ENCODE data around the gene F12.

Gene F12

GRCh38 chr5:177409043-177409801 lies at the start of gene F12:
F12 (minus strand) TSS chr5:177409564; CDS start chr5:177409527, 37 bp downstream.
- DNase-seq = no peak

- DNase-seq = no peak
Observed at GRCh38 chr5:177458912-177459350, 49.6 kb upstream of the F12 start.

GRCh38 chr5:177457852-177458681 lies 48.7 kb upstream of the F12 start:
- no peak for DNase-seq

- peak; percentile 97 for DNase-seq
Observed at GRCh38 chr5:177456976-177457851, 47.9 kb upstream of the F12 start.

GRCh38 chr5:177456591-177456964 lies 47.2 kb upstream of the F12 start:
- DNase-seq = no peak

GRCh38 chr5:177455661-177456590 lies 46.6 kb upstream of the F12 start:
- DNase-seq = peak; percentile 82

- DNase-seq = peak; percentile 88
Observed at GRCh38 chr5:177455036-177455660, 45.8 kb upstream of the F12 start.

GRCh38 chr5:177454397-177455035 lies 45.2 kb upstream of the F12 start:
- peak; percentile 75 for DNase-seq

GRCh38 chr5:177453852-177454396 lies 44.6 kb upstream of the F12 start:
- DNase-seq = no peak

- no peak for DNase-seq
Observed at GRCh38 chr5:177452688-177453638, 43.6 kb upstream of the F12 start.

- DNase-seq = no peak
Observed at GRCh38 chr5:177450667-177451424, 41.5 kb upstream of the F12 start.

GRCh38 chr5:177449140-177450061 lies 40.0 kb upstream of the F12 start:
- DNase-seq = no peak

- DNase-seq = no peak
Observed at GRCh38 chr5:177448244-177448950, 39.0 kb upstream of the F12 start.

- peak; percentile 39 for DNase-seq
Observed at GRCh38 chr5:177447611-177448243, 38.4 kb upstream of the F12 start.

- DNase-seq = peak; percentile 52
Observed at GRCh38 chr5:177447066-177447610, 37.8 kb upstream of the F12 start.

Measured in NCI-H2029 (cell line).